Measurements from ENCODE around the gene P2RY11. TPM values are rescaled to one million over a fixed set of nuclear protein-coding genes. Genes with fewer than 3 reads are reported as not detected.

Gene P2RY11
- total and polyA plus RNA-seq, 4 donors: 0.68 to 5.3 (median 3.7) TPM

DNA sequence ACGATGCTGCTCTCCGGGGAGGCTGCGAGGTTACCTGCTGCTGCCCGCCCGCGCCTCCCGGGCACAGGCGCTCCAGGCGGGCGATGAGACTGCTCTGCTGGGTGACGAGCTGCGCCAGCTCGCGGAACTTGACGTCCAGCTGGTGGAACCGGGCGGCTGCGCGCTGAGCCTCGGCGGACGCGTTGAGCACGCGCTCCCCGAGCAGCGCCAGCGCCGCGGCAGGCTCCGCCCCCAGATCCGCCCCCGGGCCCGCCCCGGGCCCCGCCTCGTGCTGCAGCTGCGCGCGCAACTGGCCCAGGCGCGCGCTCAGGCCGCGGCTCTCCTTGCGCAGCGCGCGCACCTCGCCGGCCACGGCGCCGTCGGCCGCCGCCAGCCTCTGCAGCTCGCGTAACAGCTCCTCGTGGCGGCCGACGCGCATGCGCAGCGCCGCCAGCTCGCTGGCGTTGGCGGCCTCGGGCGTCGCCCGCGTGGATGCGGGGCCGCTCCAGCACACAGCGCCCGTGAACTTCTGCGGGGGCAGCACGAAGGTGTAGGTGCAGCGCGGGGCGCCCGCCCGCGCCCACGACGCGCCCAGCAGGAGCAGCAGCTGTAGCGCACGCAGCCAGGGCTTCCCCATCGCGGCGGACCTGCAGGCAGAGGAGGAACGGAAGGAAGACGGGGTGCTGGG is 15.4 kb upstream of the P2RY11 start:
- TF ChIP-seq TAF1 (conservative IDR thresholded peaks at IDR 0.05) (peak; percentile 26), FOXA2 (IDR thresholded peaks at IDR 0.05) (no peak), SP1 (IDR thresholded peaks at IDR 0.05) (no peak)
- TF ChIP-seq, protein P1, sequence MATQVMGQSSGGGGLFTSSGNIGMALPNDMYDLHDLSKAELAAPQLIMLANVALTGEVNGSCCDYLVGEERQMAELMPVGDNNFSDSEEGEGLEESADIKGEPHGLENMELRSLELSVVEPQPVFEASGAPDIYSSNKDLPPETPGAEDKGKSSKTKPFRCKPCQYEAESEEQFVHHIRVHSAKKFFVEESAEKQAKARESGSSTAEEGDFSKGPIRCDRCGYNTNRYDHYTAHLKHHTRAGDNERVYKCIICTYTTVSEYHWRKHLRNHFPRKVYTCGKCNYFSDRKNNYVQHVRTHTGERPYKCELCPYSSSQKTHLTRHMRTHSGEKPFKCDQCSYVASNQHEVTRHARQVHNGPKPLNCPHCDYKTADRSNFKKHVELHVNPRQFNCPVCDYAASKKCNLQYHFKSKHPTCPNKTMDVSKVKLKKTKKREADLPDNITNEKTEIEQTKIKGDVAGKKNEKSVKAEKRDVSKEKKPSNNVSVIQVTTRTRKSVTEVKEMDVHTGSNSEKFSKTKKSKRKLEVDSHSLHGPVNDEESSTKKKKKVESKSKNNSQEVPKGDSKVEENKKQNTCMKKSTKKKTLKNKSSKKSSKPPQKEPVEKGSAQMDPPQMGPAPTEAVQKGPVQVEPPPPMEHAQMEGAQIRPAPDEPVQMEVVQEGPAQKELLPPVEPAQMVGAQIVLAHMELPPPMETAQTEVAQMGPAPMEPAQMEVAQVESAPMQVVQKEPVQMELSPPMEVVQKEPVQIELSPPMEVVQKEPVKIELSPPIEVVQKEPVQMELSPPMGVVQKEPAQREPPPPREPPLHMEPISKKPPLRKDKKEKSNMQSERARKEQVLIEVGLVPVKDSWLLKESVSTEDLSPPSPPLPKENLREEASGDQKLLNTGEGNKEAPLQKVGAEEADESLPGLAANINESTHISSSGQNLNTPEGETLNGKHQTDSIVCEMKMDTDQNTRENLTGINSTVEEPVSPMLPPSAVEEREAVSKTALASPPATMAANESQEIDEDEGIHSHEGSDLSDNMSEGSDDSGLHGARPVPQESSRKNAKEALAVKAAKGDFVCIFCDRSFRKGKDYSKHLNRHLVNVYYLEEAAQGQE (IDR thresholded peaks at IDR 0.05): peak; percentile 80
- TF ChIP-seq, protein P2, sequence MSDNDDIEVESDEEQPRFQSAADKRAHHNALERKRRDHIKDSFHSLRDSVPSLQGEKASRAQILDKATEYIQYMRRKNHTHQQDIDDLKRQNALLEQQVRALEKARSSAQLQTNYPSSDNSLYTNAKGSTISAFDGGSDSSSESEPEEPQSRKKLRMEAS (IDR thresholded peaks at IDR 0.05): peak; percentile 21
- Histone ChIP-seq H3K4me3 (ENCODE audit: low read depth in 1 of 3, low read length in 3 of 3) (peak overlapping the region; percentile 7 to 70 (median 47)), H3K36me3 (ENCODE audit: control insufficient read depth in 4 of 4, insufficient read depth in 3 of 4, low read depth in 1 of 4, low read length in 3 of 4) (peaks cover 8 to 22% (median 17%) of the 10 kb centered on the region in 4 donors), H3K9ac (ENCODE audit: low read depth in 1 of 2, low read length in 2 of 2) (peak overlapping the region; percentile 56 to 66), H3K27ac (ENCODE audit: low read depth in 1 of 2, low read length in 2 of 2) (peak overlapping the region; percentile 89 to 92), H3K4me1 (ENCODE audit: control insufficient read depth in 4 of 4, insufficient read depth in 4 of 4, low read length in 3 of 4) (peaks cover 17 to 45% (median 32%) of the 10 kb centered on the region in 4 donors), H3K9me3 (ENCODE audit: control insufficient read depth in 4 of 4, low read length in 3 of 4) (no peaks in the 10 kb centered on the region), H3K27me3 (ENCODE audit: control insufficient read depth in 4 of 4, insufficient read depth in 4 of 4, low read length in 3 of 4) (no peaks in the 10 kb centered on the region)
- WGBS: 4% methylated on average over 97 of the region's 97 CpGs
- DNase-seq (ENCODE audit: low spot score): peak; percentile 92

DNA sequence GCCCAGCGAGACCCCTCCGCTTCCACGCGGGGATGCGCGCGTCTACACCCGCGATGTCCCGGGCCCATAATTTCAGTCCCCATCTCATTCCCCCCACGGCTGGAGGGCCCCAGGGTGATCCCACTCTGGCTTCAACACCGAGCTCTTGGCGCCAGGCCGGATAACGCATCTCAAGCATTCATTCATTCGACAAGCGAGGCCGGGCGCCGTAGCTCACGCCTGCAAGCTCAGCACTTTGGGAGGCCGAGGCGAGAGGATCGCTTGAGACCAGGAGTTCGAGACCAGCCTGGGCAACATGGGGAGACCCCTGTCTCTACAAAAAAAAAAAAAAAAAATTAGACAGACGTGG is 14.9 kb upstream of the P2RY11 start:
- H3K27me3 ChIP-seq (ENCODE audit: control insufficient read depth in 4 of 4, insufficient read depth in 4 of 4, low read length in 3 of 4): no peaks in the 10 kb centered on the region
- no peak overlapping the region for H3K9ac ChIP-seq (ENCODE audit: low read depth in 1 of 2, low read length in 2 of 2)
- no peak for DNase-seq (ENCODE audit: low spot score)
- WGBS: 31% methylated on average over 26 of the region's 26 CpGs
- peaks cover 8 to 20% (median 15%) of the 10 kb centered on the region in 4 donors for H3K36me3 ChIP-seq (ENCODE audit: control insufficient read depth in 4 of 4, insufficient read depth in 3 of 4, low read depth in 1 of 4, low read length in 3 of 4)
- TF ChIP-seq, protein P3, sequence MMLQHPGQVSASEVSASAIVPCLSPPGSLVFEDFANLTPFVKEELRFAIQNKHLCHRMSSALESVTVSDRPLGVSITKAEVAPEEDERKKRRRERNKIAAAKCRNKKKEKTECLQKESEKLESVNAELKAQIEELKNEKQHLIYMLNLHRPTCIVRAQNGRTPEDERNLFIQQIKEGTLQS (IDR thresholded peaks at IDR 0.05): no peak
- no peak for TF ChIP-seq JUND (IDR thresholded peaks at IDR 0.05)
- no peak for TF ChIP-seq HNF4G (IDR thresholded peaks at IDR 0.05)
- no peak for TF ChIP-seq FOXA1 (IDR thresholded peaks at IDR 0.05)
- no peak for TF ChIP-seq FOXA2 (IDR thresholded peaks at IDR 0.05)
- TF ChIP-seq, protein P1 (IDR thresholded peaks at IDR 0.05): no peak
- TF ChIP-seq SP1 (IDR thresholded peaks at IDR 0.05): no peak
- no peak for TF ChIP-seq YY1 (IDR thresholded peaks at IDR 0.05)
- peak overlapping the region; percentile 0 to 47 (median 13) for H3K4me3 ChIP-seq (ENCODE audit: low read depth in 1 of 3, low read length in 3 of 3)
- no peaks in the 10 kb centered on the region for H3K9me3 ChIP-seq (ENCODE audit: control insufficient read depth in 4 of 4, low read length in 3 of 4)
- H3K27ac ChIP-seq (ENCODE audit: low read depth in 1 of 2, low read length in 2 of 2): peak overlapping the region; percentile 6 to 69
- H3K4me1 ChIP-seq (ENCODE audit: control insufficient read depth in 4 of 4, insufficient read depth in 4 of 4, low read length in 3 of 4): peaks cover 13 to 42% (median 29%) of the 10 kb centered on the region in 4 donors

All from liver (tissue), 9 donors.